T-helper 17 cell (primary cell): ENCODE data around the gene QPCTL. TPM values are rescaled to one million over a fixed set of nuclear protein-coding genes. Genes with fewer than 3 reads are reported as not detected.
A peak's percentile ranks its signal among the peaks of the same experiment; 100 is the strongest.
"Not testable (repeated sequence)": the region's sequence is repeated elsewhere in the genome, so short reads cannot be mapped to it uniquely, and the experiment has no call there.

ENCODE experiments used
- ATAC-seq: fragments of 150-1000 bp; cut with Tn5 transposase; 2 replicates; pipeline ENCODE4 v1.10.0; 2021; ENCODE audit warnings: mild to moderate bottlenecking, moderate library complexity
- DNase-seq, 3 donors: peaks; one replicate each; pipeline versions ENCODE4 v3.0.0 to v3.0.0-alpha.2; 2020 to 2021
- H3K9me3 ChIP-seq: one replicate; pipeline ENCODE4 v1.7.0; 2013; ENCODE audit warnings: low read length, mild to moderate bottlenecking; ENCODE audit not compliant: control insufficient read depth, poor library complexity, severe bottlenecking
- H3K27ac Mint-ChIP-seq: one replicate; pipeline ENCODE4 v1.8.0; 2022; ENCODE audit warnings: mild to moderate bottlenecking, moderate library complexity, mixed read lengths
- H3K27me3 Mint-ChIP-seq: one replicate; pipeline ENCODE4 v1.8.0; 2022; ENCODE audit warnings: mixed read lengths
- H3K36me3 Mint-ChIP-seq: one replicate; pipeline ENCODE4 v1.8.0; 2022; ENCODE audit warnings: low read depth, mixed read lengths
- H3K4me1 Mint-ChIP-seq: one replicate; pipeline ENCODE4 v1.8.0; 2022; ENCODE audit warnings: mild to moderate bottlenecking, mixed read lengths
- H3K4me3 Mint-ChIP-seq: one replicate; pipeline ENCODE4 v1.8.0; 2022; ENCODE audit warnings: mild to moderate bottlenecking, moderate library complexity, mixed read lengths
- total RNA-seq, 4 donors: library from RNA in 2 of 4; stranded (reverse) in 2 of 4; gene quantifications; one replicate each; pipeline ENCODE4 v1.2.3 and lab custom pipeline; 2022 to 2026

Gene QPCTL
- total RNA-seq, 2 donors from 2014 or later: 7.1 to 13.2 TPM

GRCh38 chr19:45685045-45685444 lies 7.4 kb upstream of the QPCTL start:
- H3K9me3 ChIP-seq, H3K36me3 Mint-ChIP-seq, H3K27me3 Mint-ChIP-seq, H3K4me1 Mint-ChIP-seq, ATAC-seq, H3K4me3 Mint-ChIP-seq, DNase-seq: not testable (repeated sequence)
- H3K27ac Mint-ChIP-seq: peak overlapping the region; percentile 79

GRCh38 chr19:45687599-45687998 lies 4.9 kb upstream of the QPCTL start:
- H3K27ac Mint-ChIP-seq: no peak overlapping the region
- H3K4me3 Mint-ChIP-seq: no peak overlapping the region
- H3K9me3 ChIP-seq: no peaks in the 10 kb centered on the region
- H3K36me3 Mint-ChIP-seq: peaks cover 2% of the 10 kb centered on the region
- DNase-seq (no peak), ATAC-seq (no peak)
- H3K4me1 Mint-ChIP-seq: peaks cover 11% of the 10 kb centered on the region
- H3K27me3 Mint-ChIP-seq: no peaks in the 10 kb centered on the region

DNA sequence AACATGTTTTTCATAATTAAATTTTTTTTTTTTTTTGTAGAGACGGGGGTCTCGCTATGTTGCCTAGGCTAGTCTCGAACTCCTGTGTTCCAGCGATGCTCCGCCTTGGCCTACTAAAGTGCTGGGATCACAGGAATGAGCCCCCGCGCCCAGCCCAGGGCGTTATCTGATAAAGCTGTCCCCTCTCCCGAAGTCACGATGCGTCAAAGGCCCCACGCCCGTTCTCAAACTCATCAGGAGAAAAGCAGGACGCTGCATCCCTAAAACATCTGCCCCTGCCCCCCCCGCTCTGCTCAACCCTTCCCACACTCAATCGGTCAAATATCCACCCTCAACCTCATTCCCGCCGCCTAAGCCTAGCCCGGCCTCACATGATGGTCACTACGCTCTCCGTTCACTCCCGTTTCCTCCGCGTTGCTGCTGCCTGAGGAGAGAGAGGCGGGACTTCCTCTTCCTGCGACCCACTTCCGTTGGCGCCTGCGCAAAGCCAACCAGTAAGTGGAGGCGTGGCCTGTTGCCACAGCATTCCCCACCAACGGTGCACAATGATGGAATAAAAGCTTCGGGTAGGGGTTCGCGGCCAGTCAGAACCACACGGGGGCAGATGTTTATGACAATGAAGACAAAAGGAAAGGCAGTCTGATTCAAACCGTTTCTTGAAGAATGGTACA lies 815 bp upstream of the QPCTL start, which contains the start of gene SNRPD2:
Gene SNRPD2, minus strand, starts transcription at position 438 of the 671 bp plus-strand sequence. Its CDS starts 65 bp downstream, at position 373.
- H3K9me3 ChIP-seq: no peaks in the 10 kb centered on the region
- peak; percentile 57 for ATAC-seq
- peak; percentile 82 to 86 (median 84) for DNase-seq
- Mint-ChIP-seq H3K36me3 (peaks cover 5% of the 10 kb centered on the region), H3K27ac (peak within 1 kb of the TSS; percentile 94), H3K4me3 (peak within 1 kb of the TSS; percentile 93), H3K27me3 (no peaks in the 10 kb centered on the region), H3K4me1 (peaks cover 13% of the 10 kb centered on the region)

DNA sequence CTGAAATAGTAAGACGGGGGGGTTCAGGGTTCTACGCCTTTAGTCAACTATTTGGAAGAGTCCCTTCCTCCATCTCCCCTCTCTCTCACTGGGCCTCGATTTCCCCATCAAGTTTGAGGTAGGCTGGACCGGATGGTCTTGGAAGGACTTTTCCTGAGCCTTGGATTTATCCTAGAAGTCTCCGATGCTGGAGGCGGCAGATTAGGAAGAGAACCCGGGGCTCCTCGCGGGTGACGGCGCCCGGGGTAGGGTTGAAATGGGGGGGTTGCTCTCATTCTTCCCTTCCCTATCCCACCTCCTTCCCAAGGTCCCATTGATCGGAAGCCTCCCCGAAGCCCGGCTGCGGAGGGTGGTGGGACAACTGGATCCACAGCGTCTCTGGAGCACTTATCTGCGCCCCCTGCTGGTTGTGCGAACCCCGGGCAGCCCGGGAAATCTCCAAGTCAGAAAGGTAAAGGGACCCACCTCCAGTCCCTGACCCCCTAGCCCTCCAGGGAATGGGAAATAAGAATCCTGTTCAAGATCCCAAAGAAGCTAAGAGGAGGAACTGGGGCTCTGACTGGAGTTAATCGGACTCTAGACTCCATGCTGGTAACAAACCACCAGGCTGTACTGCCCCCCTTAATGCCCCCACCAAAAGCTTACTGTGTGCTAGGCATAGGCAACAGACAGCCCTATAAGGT lies 781 bp downstream of the QPCTL start:
- ATAC-seq (no peak), DNase-seq (peak; percentile 51 to 65 (median 59))
- Mint-ChIP-seq H3K27me3 (no peaks in the 10 kb centered on the region), H3K4me1 (peaks cover 16% of the 10 kb centered on the region), H3K27ac (peak overlapping the region; percentile 94), H3K4me3 (peak overlapping the region; percentile 93), H3K36me3 (peaks cover 8% of the 10 kb centered on the region)
- H3K9me3 ChIP-seq: no peaks in the 10 kb centered on the region

- Mint-ChIP-seq H3K4me3 (no peak overlapping the region), H3K4me1 (peaks cover 3% of the 10 kb centered on the region), H3K27ac (no peak overlapping the region), H3K36me3 (peaks cover 9% of the 10 kb centered on the region), H3K27me3 (no peaks in the 10 kb centered on the region)
- no peaks in the 10 kb centered on the region for H3K9me3 ChIP-seq
- ATAC-seq: no peak
- DNase-seq: no peak
Observed at GRCh38 chr19:45701676-45702075, 9.2 kb downstream of the QPCTL start.

DNA sequence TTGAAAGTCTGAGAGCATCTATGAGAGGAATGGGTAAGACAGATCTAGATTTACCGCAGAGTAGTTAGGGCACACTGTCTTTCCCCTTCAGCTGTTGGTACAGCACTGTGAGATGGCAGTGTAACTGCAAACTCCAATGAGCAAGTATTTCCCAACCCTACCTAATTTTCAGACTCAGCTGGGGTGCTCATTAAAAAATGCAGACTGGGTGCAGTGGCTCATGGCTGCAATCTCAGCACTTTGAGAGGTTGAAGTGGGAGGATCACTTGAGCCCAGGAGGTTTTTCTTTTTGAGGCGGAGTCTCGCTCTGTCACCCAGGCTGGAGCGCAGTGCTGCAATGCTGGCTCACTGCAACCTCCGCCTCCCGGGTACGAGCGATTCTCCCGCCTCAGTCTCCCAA lies 12.6 kb downstream of the QPCTL start:
- no peaks in the 10 kb centered on the region for H3K9me3 ChIP-seq
- Mint-ChIP-seq H3K4me3 (no peak overlapping the region), H3K27me3 (no peaks in the 10 kb centered on the region), H3K27ac (no peak overlapping the region), H3K36me3 (peaks cover 7% of the 10 kb centered on the region), H3K4me1 (peaks cover 2% of the 10 kb centered on the region)
- no peak for ATAC-seq
- no peak for DNase-seq

DNA sequence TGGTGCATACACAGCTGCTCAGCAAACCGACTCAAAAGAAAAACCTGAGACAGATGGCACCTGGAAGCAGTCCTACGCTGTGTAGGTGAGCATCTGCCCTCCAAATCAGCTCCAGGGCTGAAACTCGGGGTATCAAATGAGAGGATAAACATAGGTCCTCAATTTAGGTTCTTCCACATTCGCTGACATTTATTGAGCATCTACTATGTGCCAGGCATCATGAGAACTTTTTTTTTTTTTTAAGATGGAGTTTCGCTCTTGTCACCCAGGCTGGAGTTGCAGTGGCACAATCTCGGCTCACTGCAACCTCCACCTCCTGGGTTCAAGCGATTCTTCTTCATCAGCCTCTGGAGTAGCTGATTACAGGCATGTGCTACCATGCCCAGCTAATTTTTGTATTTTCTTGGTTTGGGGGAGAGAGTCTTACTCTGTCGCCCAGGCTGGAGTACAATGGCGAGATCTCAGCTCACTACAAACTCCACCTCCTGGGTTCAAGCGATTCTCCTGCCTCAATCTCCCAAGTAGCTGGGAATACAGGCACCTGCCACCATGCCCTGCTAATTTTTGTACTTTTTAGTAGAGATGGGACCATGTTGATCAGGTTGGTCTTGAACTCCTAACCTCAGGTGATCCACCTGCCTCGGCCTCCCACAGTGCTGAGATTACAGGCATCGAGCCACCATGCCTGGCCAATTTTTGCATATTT lies 13.4 kb downstream of the QPCTL start:
- H3K27ac Mint-ChIP-seq: no peak overlapping the region
- DNase-seq (no peak), ATAC-seq (no peak)
- no peaks in the 10 kb centered on the region for H3K27me3 Mint-ChIP-seq
- H3K36me3 Mint-ChIP-seq: peaks cover 9% of the 10 kb centered on the region
- no peak overlapping the region for H3K4me3 Mint-ChIP-seq
- no peaks in the 10 kb centered on the region for H3K9me3 ChIP-seq
- H3K4me1 Mint-ChIP-seq: peaks cover 7% of the 10 kb centered on the region

GRCh38 chr19:45710356-45711130 lies 18.1 kb downstream of the QPCTL start:
- peaks cover 7% of the 10 kb centered on the region for H3K4me1 Mint-ChIP-seq
- H3K9me3 ChIP-seq: no peaks in the 10 kb centered on the region
- ATAC-seq: no peak
- no peak overlapping the region for H3K4me3 Mint-ChIP-seq
- no peaks in the 10 kb centered on the region for H3K27me3 Mint-ChIP-seq
- DNase-seq: no peak
- H3K36me3 Mint-ChIP-seq: peaks cover 2% of the 10 kb centered on the region
- H3K27ac Mint-ChIP-seq: peak overlapping the region; percentile 11

DNA sequence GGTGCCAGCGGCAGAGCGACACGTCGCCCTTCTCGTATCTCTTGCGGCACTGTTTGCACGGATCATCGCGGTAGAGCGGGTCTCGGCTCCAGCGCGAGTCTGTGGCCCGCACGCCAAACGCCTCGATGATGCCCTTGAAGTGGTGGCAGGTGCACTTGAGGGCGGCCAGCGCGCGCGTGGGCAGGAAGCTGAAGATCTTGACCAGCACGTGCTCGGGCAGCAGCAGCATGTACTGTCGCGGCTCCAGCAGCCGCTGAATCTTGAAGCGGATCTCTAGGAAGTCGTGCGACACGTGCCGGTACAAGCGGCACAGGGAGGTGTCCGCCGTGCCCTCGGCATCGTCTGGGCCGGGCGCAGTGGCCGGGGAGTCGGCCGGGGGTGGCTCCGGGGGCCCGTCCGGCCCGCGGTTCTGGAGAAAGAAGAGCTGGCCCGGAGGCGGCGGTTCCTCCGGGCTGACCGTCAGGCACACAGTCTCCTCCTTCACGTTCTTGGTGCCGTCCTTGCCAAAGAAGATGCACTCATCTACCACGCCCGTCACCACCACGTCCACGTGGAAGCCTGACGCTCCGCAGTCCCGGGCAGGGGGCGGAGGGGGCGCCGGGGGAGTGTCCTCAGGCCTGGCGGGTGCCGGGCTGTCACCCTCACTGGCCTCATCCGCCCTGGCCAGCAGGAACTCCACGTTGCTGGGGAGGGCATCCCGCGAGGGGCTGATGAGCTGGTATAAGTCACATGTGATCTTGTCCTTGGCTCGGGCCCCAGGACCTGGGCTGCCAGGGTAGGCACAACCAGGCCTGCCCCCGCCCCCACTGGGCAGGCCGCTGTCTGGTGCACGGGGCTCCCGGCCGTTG lies 19.6 kb downstream of the QPCTL start:
- ATAC-seq: no peak
- no peaks in the 10 kb centered on the region for H3K9me3 ChIP-seq
- peaks cover 2% of the 10 kb centered on the region for H3K36me3 Mint-ChIP-seq
- no peaks in the 10 kb centered on the region for H3K27me3 Mint-ChIP-seq
- no peak overlapping the region for H3K4me3 Mint-ChIP-seq
- DNase-seq: no peak
- H3K4me1 Mint-ChIP-seq: peaks cover 21% of the 10 kb centered on the region
- no peak overlapping the region for H3K27ac Mint-ChIP-seq

- H3K4me1 Mint-ChIP-seq: peaks cover 26% of the 10 kb centered on the region
- H3K27me3 Mint-ChIP-seq: no peaks in the 10 kb centered on the region
- no peaks in the 10 kb centered on the region for H3K9me3 ChIP-seq
- H3K36me3 Mint-ChIP-seq: peaks cover 2% of the 10 kb centered on the region
- ATAC-seq (no peak), DNase-seq (no peak)
- H3K27ac Mint-ChIP-seq: no peak overlapping the region
- no peak overlapping the region for H3K4me3 Mint-ChIP-seq
Observed at GRCh38 chr19:45712699-45713067, 20.2 kb downstream of the QPCTL start.

DNA sequence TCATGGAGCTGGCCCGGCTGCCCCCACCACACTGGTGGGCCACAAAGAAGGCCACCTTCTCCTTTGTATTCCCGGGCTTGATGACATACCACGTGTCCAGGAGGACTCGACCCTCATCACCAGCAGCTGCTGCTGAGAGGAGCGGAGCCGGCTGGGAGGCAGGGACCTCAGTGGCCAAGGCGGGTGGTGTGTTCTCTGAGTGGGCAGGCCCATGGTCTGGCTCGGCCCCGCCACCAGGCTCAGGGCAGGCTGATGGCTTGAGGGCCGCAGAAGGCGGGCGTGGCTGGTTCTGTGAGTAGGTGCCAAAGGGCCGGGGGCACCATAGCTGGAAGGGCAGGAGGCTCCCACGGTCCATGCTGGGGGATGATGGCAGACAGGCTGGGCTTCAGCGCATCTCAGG lies 20.7 kb downstream of the QPCTL start:
- no peaks in the 10 kb centered on the region for H3K27me3 Mint-ChIP-seq
- peaks cover 2% of the 10 kb centered on the region for H3K36me3 Mint-ChIP-seq
- H3K27ac Mint-ChIP-seq: no peak overlapping the region
- H3K4me3 Mint-ChIP-seq: no peak overlapping the region
- DNase-seq: no peak
- no peak for ATAC-seq
- peaks cover 26% of the 10 kb centered on the region for H3K4me1 Mint-ChIP-seq
- no peaks in the 10 kb centered on the region for H3K9me3 ChIP-seq

DNA sequence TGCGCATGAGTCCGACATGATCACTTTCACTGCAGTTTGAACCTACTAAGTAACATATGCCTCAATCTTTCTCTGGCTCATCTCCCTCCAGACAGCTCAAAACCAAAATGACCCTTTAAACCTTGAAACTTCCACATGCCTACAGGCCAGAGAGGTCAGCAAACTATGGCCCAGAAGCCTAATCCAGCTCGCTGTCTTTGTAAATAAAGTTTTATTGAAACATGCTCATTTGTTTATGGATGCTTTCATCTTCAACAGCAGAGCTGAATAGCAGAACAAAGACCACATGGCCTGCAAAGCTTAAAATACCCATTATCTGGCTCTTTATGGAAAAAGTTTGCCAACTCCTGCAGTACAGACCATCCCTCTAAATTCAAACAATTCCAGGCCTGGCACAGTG lies 22.7 kb downstream of the QPCTL start:
- DNase-seq (no peak), ATAC-seq (no peak)
- no peaks in the 10 kb centered on the region for H3K27me3 Mint-ChIP-seq
- H3K4me3 Mint-ChIP-seq: no peak overlapping the region
- H3K9me3 ChIP-seq: no peaks in the 10 kb centered on the region
- no peak overlapping the region for H3K27ac Mint-ChIP-seq
- peaks cover 30% of the 10 kb centered on the region for H3K4me1 Mint-ChIP-seq
- peaks cover 2% of the 10 kb centered on the region for H3K36me3 Mint-ChIP-seq
